ENCODE measurements around the gene FBXW11. TPM values are rescaled to one million over a fixed set of nuclear protein-coding genes. Genes with fewer than 3 reads are reported as not detected.

FBXW11 gene
- total and polyA plus RNA-seq, 2 donors (not counting 1 experiment from before 2014, with no cell fraction given): 19.7 to 62.4 TPM

- Histone ChIP-seq H3K4me2 (replicated peaks; ENCODE audit: low read depth, low read length, poor library complexity, severe bottlenecking) (peak overlapping the region; percentile 21), H3K9me3 (ENCODE audit: control extremely low read depth in 1 of 3, control insufficient read depth in 2 of 3, insufficient read depth in 1 of 3, low read length in 2 of 3) (no peaks in the 10 kb centered on the region), H3K36me3 (replicated peaks in 1 of 2; ENCODE audit: control extremely low read depth in 1 of 2, control insufficient read depth in 1 of 2, extremely low read depth in 1 of 2, insufficient read depth in 2 of 2, low read length in 1 of 2) (peaks cover 4 to 19% of the 10 kb centered on the region in 2 experiments), H2AFZ (ENCODE audit: insufficient read depth, low read depth, low read length, poor library complexity, severe bottlenecking) (no peak overlapping the region), H4K20me1 (ENCODE audit: control insufficient read depth, insufficient read depth, low read length, poor library complexity, severe bottlenecking) (peaks cover 34% of the 10 kb centered on the region), H3K4me1 (ENCODE audit: control insufficient read depth in 2 of 2, insufficient read depth in 2 of 2, low read length in 2 of 2) (peaks cover 48 to 54% of the 10 kb centered on the region in 2 donors), H3K27me3 (replicated peaks in 1 of 4; ENCODE audit: control extremely low read depth in 1 of 4, control insufficient read depth in 3 of 4, insufficient read depth in 4 of 4, low read length in 3 of 4) (no peaks in the 10 kb centered on the region), H3K9ac (ENCODE audit: low read length) (no peak overlapping the region), H3K27ac (ENCODE audit: low read length in 2 of 2) (no peak overlapping the region), H3K79me2 (ENCODE audit: control insufficient read depth, insufficient read depth, low read length) (peaks cover 99% of the 10 kb centered on the region), H3K4me3 (ENCODE audit: control extremely low read depth in 1 of 5, extremely low read depth in 1 of 5, insufficient read depth in 1 of 5, low read depth in 2 of 5, low read length in 4 of 5) (no peak overlapping the region)
- intact Hi-C loops (cut with micrococcal nuclease): loop anchor here (5.0 kb wide), 1 partner anchor 38 kb away; no protein-coding TSS in a partner anchor
- DNase-seq (no peak), ATAC-seq (ENCODE audit: low read depth) (no peak)
- CTCF ChIA-PET: no interaction called here
- Mint-ChIP-seq H3K27ac (no peak overlapping the region), H3K4me3 (no peak overlapping the region), H3K9me3 (ENCODE audit: insufficient read depth) (no peaks in the 10 kb centered on the region), H3K27me3 (no peaks in the 10 kb centered on the region), H3K4me1 (peaks cover 63% of the 10 kb centered on the region)
- TF ChIP-seq CTCF (IDR thresholded peaks at IDR 0.05) (no peak), EZH2 (IDR thresholded peaks at IDR 0.05; ENCODE audit: borderline replicate concordance, insufficient read depth, low read depth, low read length, poor library complexity, severe bottlenecking) (no peak)
- POLR2A ChIA-PET: no interaction called here
These were observed 16.3 kb downstream of the FBXW11 start for GRCh38 chr5:171989946-171990712.

DNA sequence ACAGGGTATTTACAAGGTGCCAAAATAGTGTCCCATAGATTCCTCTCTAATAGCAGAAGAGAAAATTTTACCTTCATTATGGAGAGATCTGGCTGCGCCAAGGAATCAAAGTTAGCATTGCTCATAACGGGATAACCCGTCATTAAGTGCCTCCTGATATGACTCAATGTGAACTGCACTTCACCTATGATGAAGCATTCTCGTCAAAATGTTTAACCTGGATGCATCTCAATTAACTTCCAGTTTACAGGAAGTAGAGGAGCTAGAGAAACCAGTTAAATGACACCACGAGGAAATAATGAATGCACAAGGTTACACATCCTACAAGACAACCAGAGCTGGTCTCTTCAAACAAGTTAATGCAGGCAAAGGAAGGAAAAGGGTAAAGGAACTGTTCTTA lies 17.2 kb downstream of the FBXW11 start:
- Histone ChIP-seq H2AFZ (ENCODE audit: insufficient read depth, low read depth, low read length, poor library complexity, severe bottlenecking) (no peak overlapping the region), H4K20me1 (ENCODE audit: control insufficient read depth, insufficient read depth, low read length, poor library complexity, severe bottlenecking) (peaks cover 34% of the 10 kb centered on the region), H3K4me2 (replicated peaks; ENCODE audit: low read depth, low read length, poor library complexity, severe bottlenecking) (peak overlapping the region; percentile 21), H3K36me3 (replicated peaks in 1 of 2; ENCODE audit: control extremely low read depth in 1 of 2, control insufficient read depth in 1 of 2, extremely low read depth in 1 of 2, insufficient read depth in 2 of 2, low read length in 1 of 2) (peaks cover 4 to 19% of the 10 kb centered on the region in 2 experiments), H3K9me3 (ENCODE audit: control extremely low read depth in 1 of 3, control insufficient read depth in 2 of 3, insufficient read depth in 1 of 3, low read length in 2 of 3) (no peaks in the 10 kb centered on the region), H3K4me3 (ENCODE audit: control extremely low read depth in 1 of 5, extremely low read depth in 1 of 5, insufficient read depth in 1 of 5, low read depth in 2 of 5, low read length in 4 of 5) (no peak overlapping the region), H3K9ac (ENCODE audit: low read length) (no peak overlapping the region), H3K4me1 (ENCODE audit: control insufficient read depth in 2 of 2, insufficient read depth in 2 of 2, low read length in 2 of 2) (peaks cover 44 to 54% of the 10 kb centered on the region in 2 donors), H3K27ac (ENCODE audit: low read length in 2 of 2) (no peak overlapping the region), H3K27me3 (replicated peaks in 1 of 4; ENCODE audit: control extremely low read depth in 1 of 4, control insufficient read depth in 3 of 4, insufficient read depth in 4 of 4, low read length in 3 of 4) (no peaks in the 10 kb centered on the region), H3K79me2 (ENCODE audit: control insufficient read depth, insufficient read depth, low read length) (peaks cover 100% of the 10 kb centered on the region)
- no peak for DNase-seq
- no peaks in the 10 kb centered on the region for H3K9me3 Mint-ChIP-seq (ENCODE audit: insufficient read depth)
- intact Hi-C loops (cut with micrococcal nuclease): loop anchor here (5.0 kb wide), 1 partner anchor 37 kb away; no protein-coding TSS in a partner anchor
- H3K27me3 Mint-ChIP-seq: no peaks in the 10 kb centered on the region
- no peak overlapping the region for H3K27ac Mint-ChIP-seq
- POLR2A ChIA-PET: no interaction called here
- H3K4me1 Mint-ChIP-seq: peaks cover 63% of the 10 kb centered on the region
- CTCF ChIA-PET: no interaction called here
- H3K4me3 Mint-ChIP-seq: peak overlapping the region; percentile 2
- ATAC-seq (ENCODE audit: low read depth): no peak
- WGBS (ENCODE audit: insufficient coverage): no CpG with 5 or more reads among the region's 5 CpGs
- TF ChIP-seq EZH2 (IDR thresholded peaks at IDR 0.05; ENCODE audit: borderline replicate concordance, insufficient read depth, low read depth, low read length, poor library complexity, severe bottlenecking): no peak
- TF ChIP-seq CTCF (IDR thresholded peaks at IDR 0.05): no peak
